OCI-LY3 (cell line): ENCODE measurements around the gene CTDP1.

Experiments
- H2AFZ ChIP-seq: fragments of 200-600, 300-600 bp; shearing (Covaris generic); 2 replicates; pipeline ENCODE4 v1.6.0; 2014; ENCODE audit warnings: antibody characterized with exemption, low read depth, low read length
- H3K27ac ChIP-seq: fragments of 200-600, 300-600 bp; sonication (generic); 2 replicates; pipeline ENCODE4 v1.5.1; 2014; ENCODE audit warnings: mild to moderate bottlenecking, low read length, moderate library complexity, mixed read lengths
- H3K27me3 ChIP-seq: fragments of 200-600, 300-600 bp; sonication (generic); 2 replicates; pipeline ENCODE4 v1.6.1; 2014; ENCODE audit warnings: low read depth, low read length, mixed read lengths
- H3K36me3 ChIP-seq: fragments of 200-600, 300-600 bp; sonication (generic); replicated peaks from 2 replicates; pipeline ENCODE3; 2014; ENCODE audit warnings: low read depth, low read length, mixed read lengths
- H3K4me1 ChIP-seq: fragments of 300-600, 200-600 bp; sonication (generic); 2 replicates; pipeline ENCODE4 v1.6.1; 2014; ENCODE audit warnings: low read length, mixed read lengths
- H3K4me2 ChIP-seq: fragments of 200-600, 300-600 bp; sonication (generic); 2 replicates; pipeline ENCODE4 v1.6.1; 2014; ENCODE audit warnings: low read length, mixed read lengths
- H3K4me3 ChIP-seq: fragments of 300-600, 200-600 bp; sonication (generic); 2 replicates; pipeline ENCODE4 v1.5.1; 2014; ENCODE audit warnings: antibody characterized with exemption, mild to moderate bottlenecking, low read length, moderate library complexity
- H3K79me2 ChIP-seq: fragments of 300-600, 200-600 bp; shearing (Covaris generic); 2 replicates; pipeline ENCODE4 v1.6.1; 2014; ENCODE audit warnings: mild to moderate bottlenecking, low read length, mixed read lengths
- H3K9ac ChIP-seq: fragments of 300-600, 200-600 bp; shearing (Covaris generic); 2 replicates; pipeline ENCODE4 v1.6.0; 2014; ENCODE audit warnings: mild to moderate bottlenecking, low read length, moderate library complexity
- H3K9me3 ChIP-seq: fragments of 200-600, 300-600 bp; shearing (Covaris generic); 2 replicates; pipeline ENCODE4 v1.6.1; 2014; ENCODE audit warnings: low read length, mixed read lengths; ENCODE audit not compliant: insufficient read depth
- H4K20me1 ChIP-seq: fragments of 200-600, 300-600 bp; sonication (generic); 2 replicates; pipeline ENCODE4 v1.6.1; 2016; ENCODE audit warnings: low read length, mixed read lengths; ENCODE audit not compliant: insufficient read depth
- EZH2phosphoT487 ChIP-seq: fragments of 200-600 bp; shearing (Covaris generic); IDR thresholded peaks from 2 replicates; pipeline ENCODE4 v1.6.1; 2018; ENCODE audit warnings: antibody characterized with exemption, mixed run types, low read depth
- TF ChIP-seq, protein P1 (sequence below): fragments of 200-600, 300-600 bp; sonication (generic); IDR thresholded peaks from 2 replicates; pipeline ENCODE4 v1.5.1; 2014; ENCODE audit warnings: antibody characterized with exemption, low read length, low read depth

CTDP1 gene

DNA sequence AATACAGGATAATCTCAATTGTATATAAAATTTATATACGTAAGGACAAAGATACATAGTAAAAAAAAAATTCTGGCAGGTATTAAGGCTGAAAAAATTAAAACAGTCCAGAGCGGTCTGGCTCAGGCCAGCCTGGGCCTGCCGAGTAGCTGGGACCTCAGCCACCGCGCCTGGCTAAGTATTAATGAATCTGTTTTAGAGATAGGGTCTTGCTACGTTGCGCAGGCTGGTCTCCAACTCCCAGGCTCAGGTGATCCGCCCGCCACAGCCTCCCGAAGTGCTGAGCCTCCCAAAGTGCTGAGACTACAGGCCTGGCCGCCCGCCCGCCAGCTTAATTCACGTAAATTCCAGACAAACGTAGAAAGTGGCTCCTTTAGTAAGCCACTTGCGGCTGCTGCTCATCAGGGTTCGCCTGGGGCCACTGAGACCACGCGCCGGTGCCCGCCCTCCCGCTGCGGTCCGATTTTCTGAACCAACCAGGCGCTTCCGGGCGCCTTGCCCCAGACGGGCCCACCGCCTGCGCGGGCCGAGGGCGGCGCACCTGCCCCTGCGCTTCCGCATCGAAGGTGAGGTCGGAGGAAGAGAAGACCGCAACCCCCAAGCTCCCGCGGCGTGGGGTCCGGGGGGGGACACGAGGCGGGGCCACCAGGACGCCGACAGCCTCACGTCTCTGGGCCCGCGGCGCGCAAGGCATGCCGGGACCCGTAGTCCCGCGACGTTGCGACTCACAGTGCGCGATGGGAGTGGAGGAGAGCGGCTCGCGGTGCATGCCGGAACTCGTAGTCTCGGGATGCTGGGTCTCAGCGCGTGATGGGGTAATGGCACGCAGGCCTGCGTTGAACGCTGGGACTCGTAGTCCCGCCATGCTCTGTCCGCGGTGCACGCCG, 695 bp upstream of the CTDP1 start:
- TF ChIP-seq, protein P1, sequence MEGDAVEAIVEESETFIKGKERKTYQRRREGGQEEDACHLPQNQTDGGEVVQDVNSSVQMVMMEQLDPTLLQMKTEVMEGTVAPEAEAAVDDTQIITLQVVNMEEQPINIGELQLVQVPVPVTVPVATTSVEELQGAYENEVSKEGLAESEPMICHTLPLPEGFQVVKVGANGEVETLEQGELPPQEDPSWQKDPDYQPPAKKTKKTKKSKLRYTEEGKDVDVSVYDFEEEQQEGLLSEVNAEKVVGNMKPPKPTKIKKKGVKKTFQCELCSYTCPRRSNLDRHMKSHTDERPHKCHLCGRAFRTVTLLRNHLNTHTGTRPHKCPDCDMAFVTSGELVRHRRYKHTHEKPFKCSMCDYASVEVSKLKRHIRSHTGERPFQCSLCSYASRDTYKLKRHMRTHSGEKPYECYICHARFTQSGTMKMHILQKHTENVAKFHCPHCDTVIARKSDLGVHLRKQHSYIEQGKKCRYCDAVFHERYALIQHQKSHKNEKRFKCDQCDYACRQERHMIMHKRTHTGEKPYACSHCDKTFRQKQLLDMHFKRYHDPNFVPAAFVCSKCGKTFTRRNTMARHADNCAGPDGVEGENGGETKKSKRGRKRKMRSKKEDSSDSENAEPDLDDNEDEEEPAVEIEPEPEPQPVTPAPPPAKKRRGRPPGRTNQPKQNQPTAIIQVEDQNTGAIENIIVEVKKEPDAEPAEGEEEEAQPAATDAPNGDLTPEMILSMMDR, result peak; percentile 11; the same call in 1 of the 2 replicates
- no peak for TF ChIP-seq EZH2phosphoT487
- H3K36me3 ChIP-seq, result peaks cover 35% of the 10 kb centered on the region
- peaks cover 60% of the 10 kb centered on the region for H3K79me2 ChIP-seq
- peak overlapping the region; percentile 76 for H3K4me2 ChIP-seq
- no peaks in the 10 kb centered on the region for H3K27me3 ChIP-seq
- H3K4me3 ChIP-seq, result peak overlapping the region; percentile 79
- peak overlapping the region; percentile 85 for H3K9ac ChIP-seq
- peak overlapping the region; percentile 80 for H3K27ac ChIP-seq
- H2AFZ ChIP-seq, result peak overlapping the region; percentile 89
- H3K4me1 ChIP-seq, result peaks cover 22% of the 10 kb centered on the region
- peaks cover 37% of the 10 kb centered on the region for H4K20me1 ChIP-seq
- no peaks in the 10 kb centered on the region for H3K9me3 ChIP-seq

DNA sequence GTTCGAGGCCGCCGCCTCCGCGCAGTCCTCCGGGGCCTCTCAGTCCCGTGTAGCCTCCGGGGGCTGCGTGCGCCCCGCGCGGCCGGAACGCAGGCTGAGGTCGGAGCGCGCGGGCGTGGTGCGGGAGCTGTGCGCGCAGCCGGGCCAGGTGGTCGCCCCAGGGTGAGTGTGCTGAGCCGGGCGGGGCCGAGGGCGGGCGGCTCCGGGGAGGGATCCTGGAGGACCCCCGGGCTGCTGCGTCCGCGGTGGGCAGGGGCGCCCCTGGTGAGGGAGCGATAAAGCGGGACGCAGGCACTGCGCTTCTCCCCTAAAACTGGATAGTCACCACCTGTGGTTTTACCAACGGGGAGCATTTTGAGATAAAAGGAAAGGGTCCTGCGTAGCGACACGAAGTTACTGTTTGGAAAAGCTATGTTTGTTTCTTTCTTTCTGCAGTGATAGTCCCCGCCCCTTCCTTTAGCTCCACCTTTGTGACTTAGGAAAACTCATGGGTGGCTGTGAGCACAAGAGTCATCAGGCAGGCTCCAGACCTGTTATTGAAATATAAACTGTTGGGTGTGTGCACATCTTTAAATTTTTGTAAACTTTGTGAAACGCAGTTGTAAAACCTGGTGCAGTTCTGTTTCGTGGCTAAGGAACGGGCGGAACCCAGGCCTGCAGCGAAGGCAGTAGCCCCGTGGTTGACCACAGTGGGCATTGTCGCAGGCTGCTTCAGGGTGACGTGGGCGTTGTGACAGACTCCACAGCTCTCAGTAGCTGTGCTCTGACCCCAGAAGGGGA, 687 bp downstream of the CTDP1 start:
- H3K4me2 ChIP-seq, result peak overlapping the region; percentile 87
- peak overlapping the region; percentile 79 for H3K4me3 ChIP-seq
- H3K79me2 ChIP-seq, result peaks cover 74% of the 10 kb centered on the region
- TF ChIP-seq EZH2phosphoT487, result no peak
- TF ChIP-seq, protein P1, result no peak
- no peaks in the 10 kb centered on the region for H3K27me3 ChIP-seq
- H3K9me3 ChIP-seq, result no peaks in the 10 kb centered on the region
- H4K20me1 ChIP-seq, result peaks cover 51% of the 10 kb centered on the region
- H3K27ac ChIP-seq, result no peak overlapping the region
- peaks cover 28% of the 10 kb centered on the region for H3K36me3 ChIP-seq
- H2AFZ ChIP-seq, result no peak overlapping the region
- peak overlapping the region; percentile 78 for H3K9ac ChIP-seq
- peaks cover 22% of the 10 kb centered on the region for H3K4me1 ChIP-seq

DNA sequence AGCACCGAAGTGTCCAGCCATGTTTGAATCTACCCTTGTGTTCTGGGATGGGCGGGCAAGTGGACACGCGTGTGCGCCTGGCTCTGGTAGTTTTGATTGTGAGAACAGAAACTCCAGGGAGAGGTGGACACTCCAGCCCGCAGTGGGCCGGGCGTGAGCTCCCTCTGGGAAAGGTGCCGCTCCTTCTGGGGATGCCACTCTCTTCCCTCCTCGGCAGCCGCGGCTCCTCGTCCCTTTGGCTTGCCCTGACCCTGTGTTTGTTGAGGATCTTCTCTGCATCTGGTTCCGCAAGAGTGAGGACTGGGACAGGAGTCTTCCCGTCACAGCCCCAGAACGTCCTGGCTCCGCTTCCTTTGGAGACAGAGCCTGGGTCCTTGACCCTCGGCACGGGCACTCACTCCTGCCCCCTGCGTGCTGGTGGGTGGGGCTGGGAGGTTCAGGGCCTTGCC, 1.3 kb downstream of the CTDP1 start:
- H3K27me3 ChIP-seq, result no peaks in the 10 kb centered on the region
- H3K4me1 ChIP-seq, result peaks cover 22% of the 10 kb centered on the region
- no peak overlapping the region for H3K27ac ChIP-seq
- H3K79me2 ChIP-seq, result peaks cover 81% of the 10 kb centered on the region
- H3K36me3 ChIP-seq, result peaks cover 22% of the 10 kb centered on the region
- peaks cover 54% of the 10 kb centered on the region for H4K20me1 ChIP-seq
- no peak overlapping the region for H2AFZ ChIP-seq
- no peaks in the 10 kb centered on the region for H3K9me3 ChIP-seq
- TF ChIP-seq, protein P1, result no peak
- TF ChIP-seq EZH2phosphoT487, result no peak
- H3K4me3 ChIP-seq, result peak overlapping the region; percentile 79
- H3K4me2 ChIP-seq, result peak overlapping the region; percentile 87
- peak overlapping the region; percentile 78 for H3K9ac ChIP-seq
